Right renal pelvis (tissue), 4 donors: Measurements from ENCODE around the gene REXO1. TPM values are rescaled to one million over a fixed set of nuclear protein-coding genes. Genes with fewer than 3 reads are reported as not detected.
A peak's percentile ranks its signal among the peaks of the same experiment; 100 is the strongest.

ENCODE experiments used
- DNase-seq, 4 donors: peaks; one replicate each; pipeline ENCODE4 v3.0.0-alpha.2; 2013; ENCODE audit warnings: low read depth in 4 of 4, low spot score in 3 of 4, missing footprints in 1 of 4
- polyA plus RNA-seq, 4 donors: library from polyadenylated mRNA; unstranded; fragments of 120-200 nt; gene quantifications; one replicate each; pipeline ENCODE4 v1.2.1, GENCODE V29; 2013; ENCODE audit not compliant: insufficient read length in 4 of 4

REXO1 gene
- polyA plus RNA-seq, 4 donors: 23.5 to 32.9 (median 25.1) TPM

DNA sequence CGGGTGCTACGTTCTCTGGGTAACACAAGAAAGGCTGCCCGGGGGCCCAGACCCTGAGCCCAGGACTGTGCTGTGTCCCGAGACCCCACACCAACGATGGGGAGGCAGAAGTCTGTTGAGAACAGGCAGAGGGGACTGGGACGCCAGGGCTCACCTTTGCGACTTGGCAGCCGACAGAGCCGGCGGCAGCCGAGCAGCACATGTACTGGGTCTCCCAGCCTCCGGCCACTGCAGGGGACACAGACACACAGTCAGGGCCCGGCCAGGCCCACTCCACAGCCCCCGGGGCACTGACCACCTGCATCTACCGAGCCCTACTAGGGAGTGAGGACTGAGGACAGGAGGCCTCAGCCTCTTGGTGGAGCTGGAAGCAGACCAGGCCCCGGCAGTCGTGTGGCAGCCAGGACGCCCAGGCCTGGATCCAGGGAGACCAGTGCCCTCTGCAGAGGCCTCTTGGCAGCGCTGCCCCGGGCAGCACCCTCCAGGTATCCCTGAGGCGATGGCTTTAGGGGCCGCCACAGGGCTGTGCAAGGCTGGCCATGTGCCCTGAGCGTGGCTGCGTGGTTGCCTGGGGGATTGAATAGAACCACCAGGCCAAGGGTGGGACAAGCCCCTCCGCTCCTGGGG lies 30.6 kb downstream of the REXO1 start:
- no peak for DNase-seq

DNA sequence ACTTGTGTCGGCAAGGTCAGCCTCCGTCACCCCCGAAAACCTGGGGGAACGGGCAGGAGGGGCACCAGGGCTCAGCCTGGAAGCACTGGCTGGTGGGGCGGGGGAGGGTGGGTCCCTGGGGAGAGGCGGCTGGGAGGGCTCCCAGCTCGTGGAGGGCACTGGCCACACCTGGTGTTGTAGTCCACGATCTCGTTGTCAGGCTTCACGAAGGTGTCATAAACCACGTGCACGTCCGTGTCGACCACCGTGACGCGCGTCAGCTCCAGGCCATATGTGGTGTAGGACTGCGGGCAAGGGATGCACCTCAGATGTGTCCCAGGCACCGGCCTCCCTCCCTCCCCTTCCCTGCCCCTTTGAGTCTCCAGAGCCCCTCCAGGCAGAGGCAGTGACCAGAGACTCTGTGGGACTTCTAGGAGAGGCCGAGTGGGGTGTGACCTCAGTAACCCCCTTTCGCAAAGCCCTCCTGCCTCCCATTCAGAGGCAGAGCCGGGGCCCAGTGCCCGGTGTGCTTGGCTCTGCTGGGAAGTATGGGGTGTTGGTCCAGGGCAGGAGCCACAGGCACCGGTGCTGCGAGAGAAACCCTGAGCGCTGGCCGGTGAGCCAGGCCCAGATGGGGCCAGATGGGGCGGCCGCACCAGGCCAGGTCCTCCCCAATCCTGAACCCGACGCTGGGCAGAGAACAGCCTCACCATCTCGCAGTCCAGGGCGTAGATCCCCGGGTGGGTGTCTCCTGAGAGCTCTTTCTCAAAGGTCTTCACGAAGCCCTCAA lies 31.6 kb downstream of the REXO1 start:
- no peak for DNase-seq

DNA sequence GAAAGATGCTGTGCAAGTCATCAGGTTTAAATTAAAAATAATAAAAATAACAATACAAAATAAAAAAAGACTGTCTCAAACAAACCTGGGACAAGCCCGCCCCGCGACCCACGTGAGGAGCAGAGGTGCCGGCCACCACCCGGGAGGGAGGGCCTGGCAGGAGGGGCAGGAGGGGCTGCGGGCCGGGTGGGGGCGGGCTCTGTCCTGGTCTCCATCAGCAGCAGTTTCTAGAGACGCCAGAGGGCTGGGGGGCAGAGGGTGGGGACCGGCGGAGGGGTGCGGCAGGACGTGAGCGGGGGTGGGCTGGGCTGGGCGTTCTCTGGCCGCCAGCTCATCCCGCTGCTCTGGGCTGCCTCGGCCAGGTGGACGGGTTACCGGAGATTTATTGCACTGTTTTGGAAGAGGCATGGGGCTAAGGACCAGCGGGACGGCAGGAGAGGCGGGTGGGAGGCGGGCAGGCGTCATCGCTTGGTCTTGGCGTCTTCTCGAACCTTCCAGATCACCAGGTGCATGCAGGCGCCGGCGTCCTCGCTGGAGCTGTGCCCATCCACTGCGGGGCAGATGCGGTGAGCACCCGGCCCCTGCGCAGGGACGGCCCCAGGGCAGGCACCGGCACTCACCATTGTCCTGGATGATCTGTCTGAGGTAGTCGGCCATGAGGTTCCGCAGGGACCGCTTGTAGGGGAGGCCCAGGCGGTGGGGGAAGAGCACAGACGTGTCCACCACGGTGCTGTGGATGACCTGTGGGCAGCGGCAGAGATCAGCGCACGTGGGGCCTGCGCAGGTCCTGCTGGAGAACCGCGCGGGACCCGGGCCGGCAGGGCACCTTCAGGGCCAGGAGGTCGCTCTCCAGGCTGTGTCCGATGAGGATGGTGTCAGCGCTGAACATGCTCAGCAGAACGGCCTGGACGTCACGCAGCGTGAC lies 32.4 kb downstream of the REXO1 start:
- DNase-seq: no peak

DNA sequence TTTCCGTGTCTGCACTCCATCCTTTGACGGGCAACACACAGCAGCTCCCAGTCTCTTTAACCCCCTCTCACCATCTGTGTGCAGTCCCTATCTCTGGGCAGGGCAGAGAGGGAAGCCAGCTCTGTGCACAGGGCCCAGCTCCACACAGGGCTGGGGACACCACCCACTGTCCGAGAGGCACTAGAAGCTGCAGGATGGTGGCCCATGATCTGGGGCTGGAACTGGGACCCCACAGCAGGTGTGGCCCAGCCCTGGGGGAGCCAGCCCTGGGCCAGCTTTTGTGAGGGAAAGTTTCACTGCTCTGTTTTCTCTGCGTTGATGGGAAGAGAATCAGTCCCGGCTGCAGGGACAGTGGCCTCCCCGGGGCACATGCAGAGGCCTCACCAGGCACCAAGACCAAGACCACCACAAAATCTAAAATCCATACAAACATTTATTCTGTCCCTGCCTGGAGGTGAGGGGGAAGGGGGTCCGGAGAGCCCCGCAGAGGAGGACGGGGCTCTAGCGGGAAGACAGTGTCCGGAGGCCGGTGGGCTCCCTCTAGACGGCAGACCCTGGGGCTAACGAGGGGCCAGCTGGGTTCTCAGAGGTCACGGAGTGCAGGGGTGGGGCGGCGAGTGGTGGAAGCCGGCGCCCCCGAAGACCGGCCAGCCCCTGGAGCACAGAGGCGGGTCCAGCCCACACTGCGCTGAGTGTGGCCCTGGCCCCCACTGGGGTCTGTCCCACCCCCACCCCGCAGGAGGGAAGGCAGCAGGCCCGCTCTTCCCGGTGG lies 33.3 kb downstream of the REXO1 start:
- no peak for DNase-seq

DNA sequence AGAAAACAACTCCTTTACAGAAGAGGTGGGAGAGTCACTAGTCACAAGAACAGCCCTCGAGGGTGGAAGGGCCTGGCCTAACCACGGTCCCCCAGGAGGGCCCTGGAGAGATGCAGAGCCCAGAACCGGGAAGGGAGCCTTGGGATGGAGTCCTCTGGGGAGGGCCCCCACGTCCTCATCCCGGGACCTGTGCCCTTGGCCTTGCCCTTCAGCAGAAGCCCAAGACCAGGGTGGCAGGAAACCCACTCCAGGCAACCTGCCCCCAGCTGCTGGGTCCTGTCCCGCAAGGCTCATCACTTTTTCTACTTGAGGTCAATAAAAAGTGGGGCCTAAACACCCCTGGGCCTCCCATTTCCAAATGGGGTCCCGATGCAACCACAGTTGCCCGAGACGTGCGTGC lies 33.9 kb downstream of the REXO1 start:
- DNase-seq: no peak

DNA sequence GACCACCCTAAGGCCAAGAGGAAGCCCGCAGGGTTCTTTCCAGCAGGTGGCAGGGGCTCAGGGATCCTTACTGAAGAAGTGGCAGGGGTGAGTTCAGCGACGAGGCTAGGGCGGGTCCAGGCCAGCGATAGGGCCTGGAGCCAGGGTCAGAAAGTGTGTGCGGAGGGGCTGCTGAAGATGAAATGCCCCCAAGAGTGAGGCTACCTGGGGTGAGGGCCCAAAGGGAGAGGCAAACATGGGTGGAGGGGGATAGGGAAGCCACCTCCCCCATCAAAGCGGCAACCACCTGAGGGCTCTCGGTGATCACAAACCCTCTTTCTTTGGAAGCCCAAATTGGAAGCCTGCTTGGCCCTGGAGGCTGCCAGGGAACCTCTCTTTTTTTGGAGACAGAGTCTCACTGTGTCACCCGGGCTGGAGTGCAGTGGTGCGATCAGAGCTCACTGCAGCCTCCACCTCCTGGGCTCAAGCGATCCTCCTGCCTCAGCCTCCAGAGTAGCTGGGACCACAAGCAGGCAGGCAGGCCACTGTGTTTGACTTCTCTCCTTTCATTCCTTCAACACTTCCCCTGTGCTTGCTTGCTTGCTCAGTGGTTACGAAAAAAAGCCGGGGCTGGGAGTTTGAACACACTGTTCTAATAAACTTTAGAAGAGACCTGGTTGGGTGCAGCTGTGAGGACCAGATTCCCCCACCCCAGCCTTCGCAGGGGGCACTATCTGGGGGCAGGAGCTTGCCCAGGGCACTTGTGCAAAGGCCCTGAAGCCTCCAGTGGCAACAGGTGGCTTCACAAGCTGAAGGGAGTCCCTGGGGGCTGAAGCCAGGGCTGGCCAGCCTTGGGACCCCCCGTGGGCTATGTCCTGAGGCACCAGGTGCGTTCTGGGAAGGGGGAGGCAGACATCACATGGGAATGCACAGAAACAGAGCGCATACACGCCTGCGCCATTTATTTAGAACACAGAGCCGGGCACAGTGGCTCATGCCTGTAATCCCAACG lies 34.8 kb downstream of the REXO1 start:
- DNase-seq: no peak

DNA sequence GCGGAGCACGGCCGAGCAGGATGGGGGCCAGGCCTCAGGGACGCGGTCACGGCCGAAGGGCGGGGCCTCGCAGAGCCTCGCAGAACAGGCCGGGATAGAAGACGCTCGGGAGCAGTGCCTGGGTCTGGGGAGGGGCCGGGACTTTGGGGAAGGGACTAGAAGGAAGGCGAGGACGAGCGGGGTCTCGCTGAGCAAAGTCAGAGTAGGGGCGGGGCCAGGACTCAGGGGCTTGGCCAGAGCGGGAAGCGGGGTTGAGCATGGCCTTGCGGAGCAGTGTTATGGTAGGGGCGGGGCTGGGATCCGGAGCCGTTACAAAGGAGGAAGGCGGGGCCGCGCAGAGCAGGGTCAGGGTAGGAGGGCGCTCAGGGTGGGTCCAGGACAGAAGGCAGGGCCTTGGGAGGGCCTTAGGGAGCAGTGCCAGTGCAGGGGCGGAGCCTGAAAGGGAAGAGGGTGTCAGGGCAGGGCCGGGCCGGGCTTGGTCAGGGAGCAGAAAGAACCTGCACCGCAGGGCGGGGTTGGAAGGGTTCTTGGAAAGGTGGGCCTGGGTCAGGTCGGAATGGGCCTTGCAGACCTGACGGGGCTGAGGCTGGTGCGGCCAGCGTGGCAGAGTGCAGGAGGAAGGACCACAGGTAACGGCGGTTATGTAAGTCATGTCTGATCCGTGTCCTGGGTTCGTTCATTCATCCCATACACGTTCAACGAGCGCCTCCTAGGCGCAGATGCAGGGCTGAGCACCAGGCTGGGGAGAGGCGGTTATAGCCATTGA lies 35.7 kb downstream of the REXO1 start:
- DNase-seq: peak; percentile 53 to 60 (median 60)

DNA sequence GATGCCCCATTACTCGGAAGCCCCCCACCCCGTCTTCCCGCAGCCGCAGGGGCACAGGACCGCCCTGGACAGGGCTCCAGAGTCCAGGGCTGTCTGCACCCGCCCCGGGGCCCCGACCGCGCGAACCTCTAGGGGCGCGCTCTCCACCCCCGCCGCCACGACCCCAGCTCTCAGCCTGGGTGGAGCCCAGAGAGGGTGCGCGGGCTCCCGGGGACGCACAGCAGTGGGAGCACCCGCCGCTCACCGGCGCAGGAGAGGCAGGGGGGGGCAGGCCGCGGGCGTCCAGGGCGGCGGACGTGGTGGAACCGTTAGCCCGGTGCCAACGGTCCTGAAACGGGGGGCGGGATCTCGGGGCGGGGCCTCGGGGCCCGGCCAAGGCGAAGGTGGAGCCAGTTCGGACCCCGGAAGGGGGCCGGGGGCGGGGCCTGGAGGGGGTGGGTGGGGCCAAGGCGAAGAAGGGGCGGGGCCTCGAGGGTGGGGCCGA lies 36.3 kb downstream of the REXO1 start, which contains the start of gene ATP8B3:
Gene ATP8B3 (minus strand): TSS at position 335 of the 484 bp plus-strand sequence. CDS start 540 bp downstream, outside the sequence.
- DNase-seq: no peak

DNA sequence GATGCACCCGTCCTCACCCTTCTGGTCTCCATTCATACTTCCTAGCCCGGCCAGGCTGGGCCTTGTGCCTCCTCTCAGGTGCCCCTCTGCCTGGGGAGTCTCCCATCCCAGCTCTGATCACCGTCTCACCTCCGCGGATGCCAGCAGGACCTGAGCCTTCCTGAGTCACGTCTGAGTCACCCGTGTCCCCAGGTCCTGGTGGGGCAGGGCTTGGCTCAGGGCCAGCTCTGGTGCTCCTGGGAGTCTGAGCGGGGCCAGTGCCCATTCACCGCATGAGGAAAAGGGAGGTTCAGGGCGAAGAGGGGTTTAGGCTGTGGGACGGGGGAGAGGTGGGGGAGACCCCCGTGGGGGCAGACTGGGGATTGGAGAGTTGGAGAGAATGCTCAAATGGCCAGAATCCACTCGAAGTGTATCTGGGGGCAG lies 36.8 kb downstream of the REXO1 start:
- no peak for DNase-seq

DNA sequence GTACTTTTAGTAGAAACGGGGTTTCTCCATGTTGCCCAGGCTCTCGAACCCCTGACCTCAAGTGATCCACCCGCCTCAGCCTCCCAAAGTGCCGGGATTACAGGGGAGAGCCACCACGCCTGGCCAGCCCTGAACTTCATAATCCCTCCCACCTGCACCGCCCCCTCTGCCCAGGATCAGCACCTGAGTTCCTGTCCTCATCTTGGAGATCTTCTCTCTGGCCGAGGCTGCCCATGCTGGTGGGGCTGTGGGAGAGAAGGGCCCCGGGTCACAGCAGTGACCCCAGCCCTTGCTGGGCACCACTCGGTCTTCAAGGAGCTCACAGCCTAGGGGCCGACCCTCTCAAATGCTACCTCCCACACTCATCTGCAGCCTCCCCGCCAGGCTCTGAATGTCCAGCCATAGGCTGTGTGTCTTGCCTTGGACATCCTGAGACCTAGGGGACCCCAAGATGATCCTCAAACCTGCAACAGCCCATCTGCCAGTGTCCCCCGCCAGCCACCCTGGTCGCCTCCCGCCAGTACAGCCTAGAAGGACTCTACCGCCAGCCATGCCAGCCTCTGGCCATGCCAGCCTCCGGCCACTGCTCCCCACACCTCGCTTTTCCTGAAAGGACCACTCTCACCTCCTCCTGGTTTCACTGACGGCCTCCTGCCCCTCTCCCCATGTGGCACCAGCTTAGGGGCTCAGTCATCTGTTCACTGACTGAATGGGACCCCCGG lies 37.7 kb downstream of the REXO1 start:
- DNase-seq: no peak

DNA sequence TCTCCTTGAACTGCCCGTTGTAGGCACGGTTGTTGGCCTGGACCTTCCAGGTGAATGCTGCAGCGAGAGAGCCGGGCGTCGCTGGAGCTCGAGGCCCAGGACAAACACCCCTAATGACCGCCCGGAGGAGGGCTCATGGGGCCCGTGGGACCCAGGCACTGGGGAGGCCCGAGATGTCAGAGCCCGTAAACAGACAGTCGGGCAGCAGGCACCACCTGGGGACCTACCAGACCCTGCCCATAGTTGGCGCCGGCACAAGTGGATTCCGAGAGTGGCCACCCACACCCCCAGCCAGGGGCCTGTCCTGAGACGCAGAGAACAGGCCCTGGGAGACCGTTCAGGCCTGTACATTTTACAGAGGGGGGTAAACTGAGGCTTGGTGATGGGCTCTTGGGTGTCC lies 38.6 kb downstream of the REXO1 start:
- DNase-seq: no peak

DNA sequence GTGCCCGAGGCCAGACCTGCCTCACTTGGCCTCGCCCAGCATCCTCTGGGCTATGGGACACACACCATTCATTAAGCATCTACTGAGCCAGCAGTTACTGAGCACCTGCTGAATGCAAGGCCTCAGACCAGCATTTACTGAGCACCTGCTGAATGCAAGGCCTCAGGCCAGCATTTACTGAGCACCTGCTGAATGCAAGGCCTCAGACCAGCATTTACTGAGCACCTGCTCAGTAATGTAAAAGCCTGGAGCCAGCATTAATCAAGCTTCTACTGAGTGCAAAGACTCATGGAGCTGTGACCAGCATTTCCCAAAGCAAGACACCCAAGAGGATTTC lies 39.9 kb downstream of the REXO1 start:
- no peak for DNase-seq

DNA sequence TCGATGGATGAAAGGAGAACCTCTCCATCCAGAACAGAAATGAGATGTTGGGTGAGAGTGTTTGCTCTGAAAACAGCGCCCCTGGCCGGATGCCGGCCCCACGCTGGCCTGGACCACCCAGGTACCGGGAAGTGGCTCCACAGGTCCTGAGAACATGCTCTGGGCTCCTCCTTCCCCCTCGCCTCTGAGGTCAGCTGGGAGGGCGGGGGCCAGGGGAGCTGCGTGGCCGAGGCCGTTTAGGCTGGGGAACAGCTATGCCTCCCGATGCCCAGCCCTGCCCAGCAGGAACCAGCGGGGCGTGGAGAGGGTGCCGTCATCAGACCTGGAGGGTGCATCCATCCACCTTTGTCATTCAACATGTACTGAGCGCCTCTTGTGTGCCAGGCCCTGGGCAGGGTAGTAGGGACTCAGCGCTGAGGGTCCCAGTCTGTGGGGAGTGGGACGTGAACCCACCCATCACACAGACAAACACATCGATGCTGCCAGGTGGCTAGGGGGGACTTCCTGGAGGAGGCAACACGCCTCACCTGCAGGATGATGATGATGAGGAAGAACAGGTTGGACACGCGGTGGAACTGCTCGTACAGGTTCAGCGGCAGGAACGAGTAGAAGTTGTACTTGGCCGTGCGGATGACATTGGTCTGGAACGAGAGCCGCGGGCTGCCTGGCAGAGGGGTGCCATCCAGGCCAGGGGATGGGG lies 40.4 kb downstream of the REXO1 start:
- no peak for DNase-seq

DNA sequence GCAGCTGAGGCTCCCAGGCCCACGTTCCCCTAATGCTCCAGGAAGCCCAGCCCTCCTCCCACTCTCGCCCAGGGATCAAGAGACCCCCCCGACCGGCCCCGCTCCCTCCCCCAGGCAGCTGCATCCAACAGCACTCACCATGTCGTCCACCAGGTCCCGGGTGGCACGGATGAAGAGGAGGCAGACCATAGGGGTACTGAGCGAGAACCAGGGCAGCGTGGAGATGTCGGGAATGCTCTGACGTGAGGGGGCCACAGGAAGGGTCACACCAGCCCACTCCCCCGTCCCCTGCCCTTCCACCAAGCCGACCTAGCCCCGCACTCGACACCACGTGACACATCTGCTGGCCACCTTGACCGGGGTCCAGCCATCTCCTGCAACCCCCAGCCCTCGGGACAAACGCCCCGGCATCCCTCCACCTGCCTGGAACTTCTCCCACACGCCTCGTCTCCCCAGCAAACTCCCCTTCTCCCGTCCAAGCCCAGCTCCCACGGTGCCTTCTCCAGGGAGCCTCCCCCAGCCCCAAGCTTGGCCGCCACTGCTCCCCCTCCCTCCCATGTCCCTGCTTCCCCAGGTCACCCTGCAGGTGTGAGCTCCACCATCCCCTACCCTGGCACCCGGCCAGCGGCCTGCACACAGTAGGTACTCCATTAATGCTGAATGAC lies 41.1 kb downstream of the REXO1 start:
- no peak for DNase-seq

DNA sequence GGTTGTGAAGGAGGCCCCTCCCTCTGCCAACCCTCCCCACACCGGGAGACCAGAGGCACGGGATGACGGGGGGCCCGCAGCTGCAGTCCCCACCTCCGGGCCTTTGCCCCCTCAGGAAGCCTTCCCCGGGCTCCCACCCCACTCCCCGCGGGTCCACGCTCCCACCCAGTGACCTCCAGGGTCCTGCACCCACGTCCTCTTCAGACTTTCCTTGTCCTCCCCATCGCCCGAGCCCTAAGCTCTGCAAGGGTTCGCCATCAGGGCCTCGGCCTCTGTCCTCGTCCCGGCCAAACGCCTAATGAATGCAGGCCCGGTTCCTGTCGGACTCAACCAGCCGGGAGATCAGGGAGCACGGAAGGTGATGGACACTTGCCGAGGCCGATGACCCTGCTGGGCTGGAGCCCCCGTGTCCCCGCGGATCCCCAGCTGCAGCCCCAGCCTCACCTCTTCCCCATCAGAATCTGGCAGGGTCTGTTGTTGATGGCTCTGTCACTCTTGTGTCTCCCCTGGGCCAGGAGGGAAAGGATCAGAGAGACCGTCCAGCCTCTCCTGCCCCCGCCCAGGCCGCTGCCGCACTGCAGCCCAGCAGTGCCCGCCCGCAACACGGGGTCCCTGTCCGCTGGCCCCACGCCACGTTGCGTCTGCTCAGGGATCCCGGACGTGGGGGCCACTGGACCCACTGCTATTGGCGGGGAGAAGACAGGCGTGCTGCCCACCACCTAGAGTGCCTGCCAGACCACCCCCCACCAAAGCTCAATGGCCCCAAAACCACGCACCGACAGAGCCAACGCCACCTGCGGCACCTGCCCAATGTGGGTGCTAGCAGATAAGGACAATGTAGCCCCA lies 41.9 kb downstream of the REXO1 start:
- no peak for DNase-seq
